Muscle layer of duodenum (tissue), 2 donors: ENCODE data around the gene PATL1.
"Not testable (repeated sequence)": the region's sequence is repeated elsewhere in the genome, so short reads cannot be mapped to it uniquely, and the experiment has no call there.

Experiments
- H3K27ac ChIP-seq: one replicate; pipeline ENCODE4 v1.7.0; 2013; ENCODE audit warnings: mild to moderate bottlenecking, low read length
- H3K27me3 ChIP-seq: one replicate; pipeline ENCODE4 v1.7.0; 2013; ENCODE audit warnings: low read depth, mild to moderate bottlenecking, control low read depth, low read length
- H3K36me3 ChIP-seq, 2 donors: one replicate each; pipeline ENCODE4 v1.7.0; 2013; ENCODE audit warnings: low read length in 2 of 2, control low read depth in 1 of 2, mild to moderate bottlenecking in 1 of 2; ENCODE audit not compliant: insufficient read depth in 2 of 2, control insufficient read depth in 1 of 2
- H3K4me1 ChIP-seq, 2 donors: one replicate each; pipeline ENCODE4 v1.7.0; 2013; ENCODE audit warnings: low read length in 2 of 2, mild to moderate bottlenecking in 2 of 2, control low read depth in 1 of 2, moderate library complexity in 1 of 2; ENCODE audit not compliant: insufficient read depth in 2 of 2, control insufficient read depth in 1 of 2
- H3K4me3 ChIP-seq, 2 donors: one replicate each; pipeline ENCODE4 v1.7.0; 2013; ENCODE audit warnings: low read length in 2 of 2, low read depth in 1 of 2, mild to moderate bottlenecking in 1 of 2
- H3K9me3 ChIP-seq, 2 donors: one replicate each; pipeline ENCODE4 v1.7.0; 2013; ENCODE audit warnings: low read length in 2 of 2, control low read depth in 1 of 2, mild to moderate bottlenecking in 1 of 2; ENCODE audit not compliant: control insufficient read depth in 1 of 2
- donor health status: healthy.

The PATL1 gene

DNA sequence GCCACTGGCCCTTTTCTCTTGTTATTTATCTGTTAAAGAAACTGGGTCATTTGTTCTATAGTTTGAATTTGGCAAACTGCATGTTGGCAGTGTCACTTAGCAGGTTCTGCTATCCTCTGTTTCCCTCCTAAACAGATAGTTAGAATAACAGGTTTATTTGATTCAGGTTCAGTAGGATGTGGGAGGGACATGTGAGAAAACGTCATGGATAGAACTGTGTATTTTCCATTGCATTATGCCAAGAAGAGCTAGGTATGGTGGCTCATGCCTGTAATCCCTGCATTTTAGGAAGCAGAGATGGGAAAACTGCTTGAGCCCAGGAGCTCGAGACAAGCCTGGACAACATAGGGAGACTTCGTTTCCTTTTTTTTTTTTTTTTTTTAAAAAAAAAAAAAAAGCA is 24.3 kb downstream of the PATL1 start:
- Histone ChIP-seq H3K4me1 (peaks cover 0 to 3% of the 10 kb centered on the region in 2 donors), H3K9me3 (no peaks in the 10 kb centered on the region), H3K36me3 (peaks cover 55 to 84% of the 10 kb centered on the region in 2 donors), H3K4me3 (no peak overlapping the region), H3K27me3 (no peaks in the 10 kb centered on the region), H3K27ac (no peak overlapping the region)

DNA sequence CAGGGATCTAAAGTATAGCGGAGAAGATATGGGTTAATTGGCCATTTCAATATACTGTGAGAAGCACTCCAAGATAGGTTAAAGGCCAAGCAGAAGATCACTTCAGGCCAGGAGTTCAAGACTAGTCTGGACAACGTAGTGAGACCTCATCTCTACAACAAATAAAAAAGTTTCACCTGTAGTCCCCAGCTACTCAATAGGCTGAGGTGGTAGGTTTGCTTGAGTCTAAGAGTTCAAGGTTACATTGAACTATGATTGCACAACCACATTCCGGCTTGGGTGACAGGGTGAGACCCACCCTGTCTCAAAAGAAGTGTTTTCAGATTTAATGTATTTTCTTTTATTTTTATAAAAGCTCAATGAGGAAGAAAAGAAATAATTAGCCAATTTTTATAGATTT is 25.4 kb downstream of the PATL1 start:
- H3K4me3 ChIP-seq = no peak overlapping the region
- no peaks in the 10 kb centered on the region for H3K9me3 ChIP-seq
- H3K27ac ChIP-seq = no peak overlapping the region
- H3K4me1 ChIP-seq = peaks cover 0 to 3% of the 10 kb centered on the region in 2 donors
- peaks cover 55 to 85% of the 10 kb centered on the region in 2 donors for H3K36me3 ChIP-seq
- no peaks in the 10 kb centered on the region for H3K27me3 ChIP-seq

DNA sequence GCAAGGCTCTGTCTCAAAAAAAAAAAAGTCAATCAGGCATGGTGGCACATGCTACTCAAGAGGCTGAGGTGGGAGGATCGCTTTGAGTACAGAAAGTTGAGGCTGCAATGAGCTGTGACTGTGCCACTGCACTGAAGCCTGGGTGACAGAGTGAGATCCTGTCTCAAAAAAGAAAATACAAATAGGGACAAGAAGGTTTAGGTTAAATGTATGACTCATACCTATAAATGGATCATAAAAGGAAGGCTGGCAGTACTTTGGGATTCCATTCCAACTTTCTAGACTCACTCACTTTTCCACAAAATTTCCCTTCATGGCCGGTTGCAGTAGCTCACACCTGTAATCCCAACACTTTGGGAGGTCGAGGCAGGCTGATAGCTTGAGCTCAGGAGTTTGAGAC is 27.7 kb downstream of the PATL1 start:
- Histone ChIP-seq H3K36me3 (peaks cover 58 to 82% of the 10 kb centered on the region in 2 donors), H3K4me1 (peaks cover 0 to 3% of the 10 kb centered on the region in 2 donors), H3K27ac (no peak overlapping the region), H3K9me3 (no peaks in the 10 kb centered on the region), H3K4me3 (no peak overlapping the region), H3K27me3 (no peaks in the 10 kb centered on the region)

DNA sequence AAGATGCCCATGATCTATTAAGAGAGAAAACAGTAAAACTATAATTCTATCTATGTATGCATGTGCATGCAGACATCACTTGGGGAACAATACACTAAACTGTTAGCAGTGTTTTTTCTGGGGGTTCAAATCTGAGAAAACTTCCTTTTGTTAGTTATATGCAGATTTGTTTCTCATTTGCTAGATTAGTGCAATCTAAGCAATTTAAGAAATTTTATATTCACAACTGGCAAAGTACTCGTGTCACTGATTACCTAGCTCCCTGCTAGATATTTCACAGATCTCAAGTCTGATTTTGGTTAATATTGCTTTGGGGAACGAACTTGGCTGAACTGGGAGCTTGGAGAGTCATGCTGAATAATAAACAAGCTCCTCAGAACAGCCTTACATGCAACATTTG is 38.3 kb downstream of the PATL1 start:
- Histone ChIP-seq H3K27me3 (no peaks in the 10 kb centered on the region), H3K27ac (no peak overlapping the region), H3K4me1 (no peaks in the 10 kb centered on the region), H3K36me3 (peaks cover 4 to 6% of the 10 kb centered on the region in 2 donors), H3K4me3 (no peak overlapping the region), H3K9me3 (no peaks in the 10 kb centered on the region)

DNA sequence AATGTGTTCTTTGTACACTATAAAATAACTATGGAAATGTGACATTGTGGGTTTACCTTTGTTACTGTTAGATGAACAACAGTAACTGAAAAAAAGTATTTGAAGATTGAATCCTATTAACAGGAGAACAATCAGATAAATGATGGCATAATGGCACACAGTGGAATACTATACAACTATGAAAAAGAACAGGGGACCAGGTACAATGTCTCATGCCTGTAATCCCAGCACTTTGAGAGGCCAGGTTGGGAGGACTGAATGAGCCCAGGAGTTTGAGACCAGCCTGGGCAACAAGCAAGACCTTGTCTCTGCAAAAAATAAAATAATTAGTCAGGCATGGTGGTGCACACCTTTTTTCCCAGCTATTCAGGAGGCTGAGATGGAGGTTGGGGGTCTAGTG is 38.8 kb downstream of the PATL1 start:
- no peaks in the 10 kb centered on the region for H3K9me3 ChIP-seq
- H3K4me3 ChIP-seq = no peak overlapping the region
- H3K4me1 ChIP-seq = no peaks in the 10 kb centered on the region
- peaks cover 0 to 3% of the 10 kb centered on the region in 2 donors for H3K36me3 ChIP-seq
- H3K27ac ChIP-seq = no peak overlapping the region
- H3K27me3 ChIP-seq = no peaks in the 10 kb centered on the region

DNA sequence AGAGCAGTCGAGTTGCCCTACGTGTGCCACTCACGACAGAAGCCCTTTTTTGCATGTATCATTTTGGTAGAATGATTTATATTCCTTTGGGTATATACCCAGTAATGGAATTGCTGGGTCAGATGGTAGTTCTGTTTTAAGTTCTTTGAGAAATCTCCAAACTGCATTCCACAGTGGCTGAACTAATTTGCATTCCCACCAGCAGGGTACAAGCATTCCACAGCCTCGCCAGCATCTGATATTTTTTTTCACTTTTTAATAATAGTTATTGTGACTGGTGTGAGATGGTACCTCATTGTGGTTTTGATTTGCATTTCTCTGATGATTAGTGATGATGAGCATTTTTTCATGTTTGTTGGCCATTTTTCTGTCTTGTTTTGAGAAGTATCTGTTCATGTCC is 41.9 kb downstream of the PATL1 start:
- H3K4me1 ChIP-seq, H3K9me3 ChIP-seq, H3K27me3 ChIP-seq, H3K4me3 ChIP-seq, H3K36me3 ChIP-seq, H3K27ac ChIP-seq: not testable (repeated sequence)

DNA sequence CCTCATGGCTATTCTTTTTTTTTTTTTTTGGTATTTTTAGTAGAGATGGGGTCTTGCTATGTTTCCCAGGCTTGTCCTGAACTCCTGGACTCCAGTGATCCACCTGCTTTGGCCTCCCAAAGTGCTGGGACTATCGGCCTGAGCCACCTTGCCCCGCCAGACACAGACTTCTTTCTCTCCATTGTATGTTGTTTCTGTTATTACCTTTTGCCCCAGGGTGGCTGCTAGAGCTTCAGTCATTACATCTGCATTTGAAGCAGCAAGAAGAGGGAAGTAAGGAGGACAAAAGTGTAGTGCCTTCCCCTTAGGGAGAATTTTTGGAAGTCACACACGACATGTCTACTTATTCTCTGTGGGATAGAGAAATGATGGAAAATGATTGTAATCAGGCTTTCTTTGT is 43.1 kb downstream of the PATL1 start:
- no peaks in the 10 kb centered on the region for H3K4me1 ChIP-seq
- no peaks in the 10 kb centered on the region for H3K27me3 ChIP-seq
- no peaks in the 10 kb centered on the region for H3K9me3 ChIP-seq
- H3K36me3 ChIP-seq = peaks cover 0 to 3% of the 10 kb centered on the region in 2 donors
- no peak overlapping the region for H3K4me3 ChIP-seq
- H3K27ac ChIP-seq = no peak overlapping the region

DNA sequence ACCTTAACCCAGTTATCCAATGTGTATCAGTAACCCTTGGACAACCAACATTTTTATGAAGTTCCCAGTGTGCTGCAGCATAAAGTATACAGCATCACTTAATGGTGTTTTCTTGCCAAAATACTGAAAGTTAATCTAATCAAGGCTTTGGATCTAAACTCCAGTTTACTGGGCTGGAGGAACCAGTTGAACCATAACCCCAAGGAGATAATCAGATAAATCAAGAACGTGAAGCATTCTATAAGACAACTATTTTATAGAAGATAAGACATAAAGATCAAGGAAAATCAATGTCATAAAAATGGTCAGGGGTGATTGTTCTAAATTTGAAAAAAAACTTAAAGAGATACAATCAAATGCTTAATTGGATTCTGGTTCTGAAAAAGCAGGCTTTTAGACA is 51.0 kb downstream of the PATL1 start:
- Histone ChIP-seq H3K4me1 (peaks cover 13 to 21% of the 10 kb centered on the region in 2 donors), H3K36me3 (no peaks in the 10 kb centered on the region), H3K4me3 (no peak overlapping the region), H3K27me3 (no peaks in the 10 kb centered on the region), H3K27ac (no peak overlapping the region), H3K9me3 (no peaks in the 10 kb centered on the region)

DNA sequence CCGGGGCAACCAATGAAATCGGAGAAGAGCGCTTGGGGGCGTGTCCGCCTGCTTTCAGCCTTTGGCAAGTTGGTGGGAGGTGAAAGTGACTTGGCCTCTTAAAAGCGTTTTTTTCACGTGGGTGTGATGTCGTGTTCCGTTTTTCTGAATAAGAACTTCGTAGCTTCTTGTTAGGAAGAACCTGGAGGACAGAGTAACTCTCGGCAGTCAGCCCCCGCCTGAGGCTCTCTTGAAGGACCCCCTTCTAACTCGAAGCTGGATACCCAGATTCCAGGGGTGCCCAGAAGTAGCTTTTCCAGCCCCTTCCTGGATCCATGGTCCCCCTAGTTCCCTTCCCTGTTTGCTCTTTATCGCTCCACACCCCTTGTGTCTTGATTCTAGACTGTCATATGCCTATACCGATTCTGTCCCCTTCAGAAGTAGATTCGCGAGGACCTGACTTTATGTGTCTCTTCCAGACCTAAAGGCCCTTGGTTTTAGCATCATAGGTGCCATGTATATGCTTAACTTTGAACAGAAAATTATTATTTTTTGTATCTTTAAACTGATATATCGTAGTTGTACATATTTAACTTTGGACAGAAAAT is 52.3 kb downstream of the PATL1 start:
- H3K4me3 ChIP-seq = peak overlapping the region; percentile 60 to 83
- H3K27me3 ChIP-seq = no peaks in the 10 kb centered on the region
- H3K36me3 ChIP-seq = no peaks in the 10 kb centered on the region
- no peaks in the 10 kb centered on the region for H3K9me3 ChIP-seq
- peak overlapping the region; percentile 99 for H3K27ac ChIP-seq
- peaks cover 25 to 35% of the 10 kb centered on the region in 2 donors for H3K4me1 ChIP-seq

DNA sequence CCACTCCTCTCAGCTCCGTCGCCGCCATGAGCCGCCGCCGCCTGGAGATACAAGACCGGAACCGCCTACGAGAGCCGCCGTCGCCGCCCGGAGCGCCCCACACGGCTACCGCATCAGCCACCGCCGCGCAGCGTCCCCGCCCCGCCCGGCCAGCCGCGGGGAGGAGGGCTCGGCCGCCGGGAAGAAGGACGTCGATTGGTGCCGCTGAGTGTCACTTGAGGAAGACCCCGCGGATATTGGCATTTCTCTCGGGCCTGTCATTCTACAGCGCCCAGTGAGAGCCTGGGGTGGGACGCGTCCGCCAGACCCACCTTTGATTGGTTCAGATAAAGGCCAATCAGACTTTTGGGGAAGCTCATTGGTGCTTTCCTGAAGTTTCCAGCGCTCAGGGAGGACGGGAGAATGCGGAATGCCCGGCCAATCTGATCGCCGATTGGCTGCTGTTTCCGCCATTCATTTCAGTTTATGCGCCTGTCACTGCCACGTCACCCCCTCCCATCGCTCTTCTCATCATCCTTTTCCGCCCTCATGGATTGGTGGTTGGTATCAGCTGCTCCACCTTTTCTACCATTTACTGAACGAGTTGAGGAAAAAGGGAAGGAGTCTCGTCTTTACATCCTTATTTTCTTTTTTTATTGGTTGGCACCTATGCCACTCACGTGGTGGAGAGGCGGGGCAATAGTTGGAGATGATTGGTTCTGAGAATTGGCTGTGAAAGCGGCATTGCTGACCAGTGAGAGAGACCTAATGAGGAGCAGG is 53.0 kb downstream of the PATL1 start, which contains the start of gene OSBP:
Gene OSBP (minus strand): TSS at position 138 of the 759 bp plus-strand sequence. CDS start 110 bp downstream, at position 28.
- peak within 1 kb of the TSS; percentile 99 for H3K27ac ChIP-seq
- peaks cover 31 to 40% of the 10 kb centered on the region in 2 donors for H3K4me1 ChIP-seq
- no peaks in the 10 kb centered on the region for H3K27me3 ChIP-seq
- no peaks in the 10 kb centered on the region for H3K36me3 ChIP-seq
- peak within 1 kb of the TSS; percentile 91 to 96 for H3K4me3 ChIP-seq
- no peaks in the 10 kb centered on the region for H3K9me3 ChIP-seq

DNA sequence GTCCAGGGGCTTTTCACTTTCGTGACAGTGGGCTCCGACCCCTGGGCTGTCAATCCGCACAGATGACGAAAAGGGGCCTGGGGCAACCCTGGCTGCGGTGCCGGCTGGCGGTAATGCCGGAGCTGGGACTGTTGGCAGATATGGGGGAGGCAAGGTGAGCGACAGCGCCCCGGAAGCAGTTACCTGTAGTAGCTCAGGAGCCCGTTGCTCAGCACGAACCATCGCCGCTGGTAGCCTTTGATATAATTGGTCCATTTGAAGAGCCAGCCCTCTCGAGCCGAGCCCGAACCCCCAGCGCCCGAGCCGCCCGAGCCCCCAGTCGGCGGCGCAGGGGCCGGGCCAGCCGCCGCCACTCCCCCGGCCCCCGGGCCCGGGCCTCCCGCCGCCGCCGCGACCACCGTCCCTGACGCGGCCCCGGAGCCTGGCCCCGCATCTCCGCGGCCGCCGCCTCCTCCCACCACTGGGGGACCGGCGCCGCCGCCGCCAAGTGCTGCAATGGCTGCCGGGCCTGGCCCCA is 53.7 kb downstream of the PATL1 start:
- Histone ChIP-seq H3K9me3 (no peaks in the 10 kb centered on the region), H3K4me3 (peak overlapping the region; percentile 91 to 96), H3K4me1 (peaks cover 31 to 40% of the 10 kb centered on the region in 2 donors), H3K27me3 (no peaks in the 10 kb centered on the region), H3K27ac (peak overlapping the region; percentile 78), H3K36me3 (peaks cover 1 to 3% of the 10 kb centered on the region in 2 donors)
